ENCODE results near the gene TREML4. TPM values are rescaled to one million over a fixed set of nuclear protein-coding genes. Genes with fewer than 3 reads are reported as not detected.
"Not testable (repeated sequence)": the region's sequence is repeated elsewhere in the genome, so short reads cannot be mapped to it uniquely, and the experiment has no call there.

Gene TREML4
- total RNA-seq, 5 donors from 2014 or later (not counting 1 experiment from before 2014, with no cell fraction given), result not detected

GRCh38 chr6:41239467-41240159, 11.5 kb downstream of the TREML4 start:
- no peaks in the 10 kb centered on the region for H3K9me3 ChIP-seq
- no peaks in the 10 kb centered on the region for H3K9me3 Mint-ChIP-seq
- no peak overlapping the region for H3K27ac Mint-ChIP-seq
- no peaks in the 10 kb centered on the region for H3K4me1 ChIP-seq (ENCODE audit: control insufficient read depth in 1 of 2, extremely low read depth in 1 of 2, insufficient read depth in 2 of 2, low read length in 2 of 2)
- H3K27me3 ChIP-seq (replicated peaks in 1 of 2; ENCODE audit: control insufficient read depth in 2 of 2, extremely low read depth in 1 of 2, insufficient read depth in 2 of 2, low read length in 1 of 2), result peaks cover 0 to 11% of the 10 kb centered on the region in 2 experiments
- WGBS (ENCODE audit: insufficient coverage), result 72% methylated on average over 16 of the region's 22 CpGs
- ChIA-PET CTCF (interaction anchor here in 1 of 2 donors (0.7 kb wide), 1 partner anchor 77 kb away, joined by 6 read pairs; no protein-coding TSS in a partner anchor), POLR2A (no interaction called here)
- DNase-seq (no peak), ATAC-seq (replicated peaks in 1 of 4) (no peak)
- no peaks in the 10 kb centered on the region for H3K36me3 ChIP-seq (ENCODE audit: control insufficient read depth in 2 of 2, extremely low read depth in 1 of 2, insufficient read depth in 1 of 2, low read length in 1 of 2)
- no peak overlapping the region for H3K4me3 Mint-ChIP-seq
- no peaks in the 10 kb centered on the region for H3K36me3 Mint-ChIP-seq
- no peak overlapping the region for H3K4me3 ChIP-seq (ENCODE audit: control insufficient read depth in 1 of 2, extremely low read depth in 1 of 2, low read length in 1 of 2)
- H3K4me1 Mint-ChIP-seq, result peaks cover 4 to 7% (median 6%) of the 10 kb centered on the region in 3 donors
- no peak overlapping the region for H3K27ac ChIP-seq (ENCODE audit: low read length)
- H3K27me3 Mint-ChIP-seq, result peaks cover 6 to 26% of the 10 kb centered on the region in 2 donors

DNA sequence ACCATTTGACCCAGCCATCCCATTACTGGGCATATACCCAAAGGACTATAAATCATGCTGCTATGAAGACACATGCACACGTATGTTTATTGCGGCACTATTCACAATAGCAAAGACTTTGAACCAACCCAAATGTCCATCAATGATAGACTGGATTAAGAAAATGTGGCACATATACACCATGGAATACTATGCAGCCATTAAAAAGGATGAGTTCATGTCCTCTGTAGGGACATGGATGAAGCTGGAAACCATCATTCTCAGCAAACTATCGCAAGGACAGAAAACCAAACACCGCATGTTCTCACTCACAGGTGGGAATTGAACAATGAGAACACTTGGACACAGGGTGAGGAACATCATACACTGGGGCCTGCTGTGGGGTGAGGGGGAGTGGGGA, 18.4 kb downstream of the TREML4 start:
- H3K27me3 Mint-ChIP-seq; H3K27me3 ChIP-seq (replicated peaks in 1 of 2; ENCODE audit: control insufficient read depth in 2 of 2, extremely low read depth in 1 of 2, insufficient read depth in 2 of 2, low read length in 1 of 2); H3K9me3 ChIP-seq; H3K36me3 Mint-ChIP-seq; H3K4me3 ChIP-seq (ENCODE audit: control insufficient read depth in 1 of 2, extremely low read depth in 1 of 2, low read length in 1 of 2); H3K9me3 Mint-ChIP-seq; POLR2A ChIA-PET; H3K27ac Mint-ChIP-seq; H3K36me3 ChIP-seq (ENCODE audit: control insufficient read depth in 2 of 2, extremely low read depth in 1 of 2, insufficient read depth in 1 of 2, low read length in 1 of 2); CTCF ChIA-PET; H3K4me3 Mint-ChIP-seq; ATAC-seq (replicated peaks in 1 of 4); DNase-seq; H3K27ac ChIP-seq (ENCODE audit: low read length): not testable (repeated sequence)
- no CpG with 5 or more reads among the region's 4 CpGs for WGBS (ENCODE audit: insufficient coverage)
- H3K4me1 Mint-ChIP-seq, result peaks cover 12 to 30% (median 17%) of the 10 kb centered on the region in 3 donors
- peaks cover 2 to 12% of the 10 kb centered on the region in 2 experiments for H3K4me1 ChIP-seq (ENCODE audit: control insufficient read depth in 1 of 2, extremely low read depth in 1 of 2, insufficient read depth in 2 of 2, low read length in 2 of 2)

DNA sequence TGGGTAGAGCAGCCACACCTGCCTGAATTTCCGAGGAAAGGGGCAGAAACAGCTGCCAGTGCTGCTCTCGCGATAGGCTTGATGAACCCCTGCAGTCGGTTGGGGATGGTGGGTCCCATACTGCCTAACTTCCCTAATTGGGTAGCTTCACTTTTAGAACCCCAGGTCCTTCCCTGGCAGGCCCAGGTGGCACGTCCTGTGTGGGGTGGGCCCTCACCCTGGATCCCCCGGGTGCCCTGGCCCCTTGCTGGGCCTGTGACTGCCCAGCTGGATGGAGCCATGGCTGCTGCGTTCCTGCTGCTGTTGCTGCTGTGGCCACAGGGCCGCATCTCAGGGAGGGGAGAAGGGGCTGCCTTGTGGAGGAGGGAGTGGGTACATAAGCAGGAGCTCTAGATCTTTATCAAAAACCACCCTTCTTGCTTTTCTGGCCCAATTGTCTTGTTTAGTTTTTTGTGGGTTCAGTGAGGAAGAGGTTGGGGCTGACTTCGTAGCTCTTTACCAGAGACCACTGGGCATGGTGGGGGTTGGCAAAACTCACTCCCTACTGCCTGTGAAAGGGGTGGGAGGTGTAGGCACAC, 19.2 kb downstream of the TREML4 start:
- H3K4me3 ChIP-seq (ENCODE audit: control insufficient read depth in 1 of 2, extremely low read depth in 1 of 2, low read length in 1 of 2), result no peak overlapping the region
- peaks cover 2 to 12% of the 10 kb centered on the region in 2 experiments for H3K4me1 ChIP-seq (ENCODE audit: control insufficient read depth in 1 of 2, extremely low read depth in 1 of 2, insufficient read depth in 2 of 2, low read length in 2 of 2)
- Mint-ChIP-seq H3K27ac (no peak overlapping the region), H3K36me3 (no peaks in the 10 kb centered on the region), H3K4me3 (no peak overlapping the region), H3K4me1 (peaks cover 12 to 30% (median 17%) of the 10 kb centered on the region in 3 donors), H3K27me3 (peaks cover 0 to 2% of the 10 kb centered on the region in 2 donors), H3K9me3 (no peaks in the 10 kb centered on the region)
- 45% methylated on average over 3 of the region's 9 CpGs for WGBS (ENCODE audit: insufficient coverage)
- ChIA-PET CTCF (no interaction called here), POLR2A (no interaction called here)
- H3K27me3 ChIP-seq (replicated peaks in 1 of 2; ENCODE audit: control insufficient read depth in 2 of 2, extremely low read depth in 1 of 2, insufficient read depth in 2 of 2, low read length in 1 of 2), result peaks cover 0 to 6% of the 10 kb centered on the region in 2 experiments
- H3K9me3 ChIP-seq, result no peaks in the 10 kb centered on the region
- H3K27ac ChIP-seq (ENCODE audit: low read length), result no peak overlapping the region
- DNase-seq (no peak), ATAC-seq (replicated peaks in 1 of 4) (no peak)
- H3K36me3 ChIP-seq (ENCODE audit: control insufficient read depth in 2 of 2, extremely low read depth in 1 of 2, insufficient read depth in 1 of 2, low read length in 1 of 2), result no peaks in the 10 kb centered on the region

GRCh38 chr6:41247882-41248705, 19.9 kb downstream of the TREML4 start:
- Mint-ChIP-seq H3K4me3 (no peak overlapping the region), H3K4me1 (peaks cover 12 to 28% (median 17%) of the 10 kb centered on the region in 3 donors), H3K27me3 (peaks cover 0 to 5% of the 10 kb centered on the region in 2 donors), H3K27ac (peak overlapping the region in 1 of 2 donors; percentile 3), H3K9me3 (no peaks in the 10 kb centered on the region), H3K36me3 (no peaks in the 10 kb centered on the region)
- 79% methylated on average over 6 of the region's 7 CpGs for WGBS (ENCODE audit: insufficient coverage)
- CTCF ChIA-PET, result no interaction called here
- no peak for ATAC-seq (replicated peaks in 1 of 4)
- Histone ChIP-seq H3K9me3 (no peaks in the 10 kb centered on the region), H3K36me3 (ENCODE audit: control insufficient read depth in 2 of 2, extremely low read depth in 1 of 2, insufficient read depth in 1 of 2, low read length in 1 of 2) (no peaks in the 10 kb centered on the region), H3K4me1 (ENCODE audit: control insufficient read depth in 1 of 2, extremely low read depth in 1 of 2, insufficient read depth in 2 of 2, low read length in 2 of 2) (peaks cover 2 to 12% of the 10 kb centered on the region in 2 experiments), H3K27ac (ENCODE audit: low read length) (no peak overlapping the region), H3K4me3 (ENCODE audit: control insufficient read depth in 1 of 2, extremely low read depth in 1 of 2, low read length in 1 of 2) (no peak overlapping the region), H3K27me3 (replicated peaks in 1 of 2; ENCODE audit: control insufficient read depth in 2 of 2, extremely low read depth in 1 of 2, insufficient read depth in 2 of 2, low read length in 1 of 2) (peaks cover 0 to 6% of the 10 kb centered on the region in 2 experiments)
- DNase-seq, result no peak
- POLR2A ChIA-PET, result no interaction called here

DNA sequence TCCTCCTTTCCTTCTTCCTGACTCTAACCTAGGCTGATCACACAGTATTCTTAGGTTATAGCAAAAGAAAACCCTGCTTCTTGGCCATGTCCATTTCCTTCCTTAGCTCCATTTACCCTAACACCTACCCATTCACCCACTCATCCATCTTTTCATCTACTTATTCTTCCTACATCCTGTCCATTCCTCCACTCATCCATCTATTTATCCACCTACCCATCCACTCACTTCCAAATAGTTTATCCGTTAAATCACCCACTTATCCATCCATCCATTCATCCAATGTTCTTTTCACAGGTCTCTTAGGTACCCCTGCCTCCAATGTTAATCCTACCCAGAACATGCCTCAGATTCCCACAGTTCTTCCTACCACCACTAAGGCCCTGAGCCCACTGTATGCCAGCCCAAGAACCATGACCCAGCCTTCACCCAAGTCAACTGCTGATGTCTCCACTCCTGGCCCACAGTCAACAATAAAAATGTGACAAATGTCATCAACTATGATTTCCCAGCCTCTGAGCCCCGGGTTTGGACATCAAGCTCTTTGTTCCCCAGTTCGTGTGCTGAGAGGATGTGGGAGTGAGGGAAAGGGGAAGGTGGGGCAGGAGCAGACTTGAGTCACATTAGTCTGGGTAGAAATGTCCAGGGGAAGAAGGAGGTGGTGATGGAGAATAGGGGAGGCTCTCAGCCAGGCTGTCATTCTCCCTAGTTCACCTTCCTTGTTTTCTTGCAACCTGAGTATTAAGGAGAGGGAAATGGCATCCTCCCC, 24.4 kb downstream of the TREML4 start:
- no peaks in the 10 kb centered on the region for H3K36me3 ChIP-seq (ENCODE audit: control insufficient read depth in 2 of 2, extremely low read depth in 1 of 2, insufficient read depth in 1 of 2, low read length in 1 of 2)
- peaks cover 0 to 5% of the 10 kb centered on the region in 2 donors for H3K27me3 Mint-ChIP-seq
- H3K4me3 Mint-ChIP-seq, result no peak overlapping the region
- H3K4me1 ChIP-seq (ENCODE audit: control insufficient read depth in 1 of 2, extremely low read depth in 1 of 2, insufficient read depth in 2 of 2, low read length in 2 of 2), result peaks cover 2 to 5% of the 10 kb centered on the region in 2 experiments
- H3K4me1 Mint-ChIP-seq, result peaks cover 10 to 21% (median 21%) of the 10 kb centered on the region in 3 donors
- POLR2A ChIA-PET, result interaction anchor here in 1 of 2 donors (0.7 kb wide), 1 partner anchor 13 kb away, joined by 4 read pairs; no protein-coding TSS in a partner anchor
- DNase-seq (no peak), ATAC-seq (replicated peaks in 1 of 4) (no peak)
- no peaks in the 10 kb centered on the region for H3K9me3 Mint-ChIP-seq
- peaks cover 0 to 3% of the 10 kb centered on the region in 2 experiments for H3K27me3 ChIP-seq (replicated peaks in 1 of 2; ENCODE audit: control insufficient read depth in 2 of 2, extremely low read depth in 1 of 2, insufficient read depth in 2 of 2, low read length in 1 of 2)
- no peaks in the 10 kb centered on the region for H3K36me3 Mint-ChIP-seq
- no peak overlapping the region for H3K27ac ChIP-seq (ENCODE audit: low read length)
- H3K4me3 ChIP-seq (ENCODE audit: control insufficient read depth in 1 of 2, extremely low read depth in 1 of 2, low read length in 1 of 2), result no peak overlapping the region
- CTCF ChIA-PET, result no interaction called here
- H3K27ac Mint-ChIP-seq, result no peak overlapping the region
- 90% methylated on average over 3 of the region's 3 CpGs for WGBS (ENCODE audit: insufficient coverage)
- H3K9me3 ChIP-seq, result no peaks in the 10 kb centered on the region

- ChIA-PET POLR2A (interaction anchor here in 1 of 2 donors (0.7 kb wide), 1 partner anchor 58 kb away, joined by 4 read pairs; no protein-coding TSS in a partner anchor), CTCF (no interaction called here)
- Histone ChIP-seq H3K27ac (ENCODE audit: low read length) (no peak overlapping the region), H3K4me1 (ENCODE audit: control insufficient read depth in 1 of 2, extremely low read depth in 1 of 2, insufficient read depth in 2 of 2, low read length in 2 of 2) (no peaks in the 10 kb centered on the region), H3K4me3 (ENCODE audit: control insufficient read depth in 1 of 2, extremely low read depth in 1 of 2, low read length in 1 of 2) (no peak overlapping the region), H3K9me3 (no peaks in the 10 kb centered on the region), H3K27me3 (replicated peaks in 1 of 2; ENCODE audit: control insufficient read depth in 2 of 2, extremely low read depth in 1 of 2, insufficient read depth in 2 of 2, low read length in 1 of 2) (peaks cover 0 to 8% of the 10 kb centered on the region in 2 experiments), H3K36me3 (ENCODE audit: control insufficient read depth in 2 of 2, extremely low read depth in 1 of 2, insufficient read depth in 1 of 2, low read length in 1 of 2) (no peaks in the 10 kb centered on the region)
- H3K27ac Mint-ChIP-seq, result no peak overlapping the region
- H3K4me1 Mint-ChIP-seq, result peaks cover 0 to 12% (median 8%) of the 10 kb centered on the region in 3 donors
- ATAC-seq (replicated peaks in 1 of 4), result no peak
- peaks cover 0 to 15% (median 0%) of the 10 kb centered on the region in 3 donors for H3K9me3 Mint-ChIP-seq
- peaks cover 3% of the 10 kb centered on the region for H3K36me3 Mint-ChIP-seq
- no peak for DNase-seq
- no peak overlapping the region for H3K4me3 Mint-ChIP-seq
- peaks cover 0 to 5% of the 10 kb centered on the region in 2 donors for H3K27me3 Mint-ChIP-seq
Measured at GRCh38 chr6:41255110-41255509, 27.0 kb downstream of the TREML4 start.

Measured in T-cell (primary cell).